Measurements from ENCODE around the gene ENAH.

- TF ChIP-seq POLR2A (IDR thresholded peaks at IDR 0.05; ENCODE audit: low read length), result no peak
- no peak for TF ChIP-seq GATA1 (IDR thresholded peaks at IDR 0.05; ENCODE audit: low read depth, low read length)
These were observed 166.9 kb downstream of the ENAH start for GRCh38 chr1:225485991-225486530.

Data from erythroblast (primary cell).